Hematopoietic multipotent progenitor cell treated with erythropoietin and hydrocortisone succinate and interleukin-3 and kit ligand, for 17 days (in vitro differentiated cells): Measurements from ENCODE around the gene TAF1C.
"Not testable (repeated sequence)": the region's sequence is repeated elsewhere in the genome, so short reads cannot be mapped to it uniquely, and the experiment has no call there.

Experiments used
- DNase-seq: peaks from one replicate; pipeline ENCODE4 v3.0.0-alpha.2; 2015; ENCODE audit warnings: low spot score

TAF1C gene

DNA sequence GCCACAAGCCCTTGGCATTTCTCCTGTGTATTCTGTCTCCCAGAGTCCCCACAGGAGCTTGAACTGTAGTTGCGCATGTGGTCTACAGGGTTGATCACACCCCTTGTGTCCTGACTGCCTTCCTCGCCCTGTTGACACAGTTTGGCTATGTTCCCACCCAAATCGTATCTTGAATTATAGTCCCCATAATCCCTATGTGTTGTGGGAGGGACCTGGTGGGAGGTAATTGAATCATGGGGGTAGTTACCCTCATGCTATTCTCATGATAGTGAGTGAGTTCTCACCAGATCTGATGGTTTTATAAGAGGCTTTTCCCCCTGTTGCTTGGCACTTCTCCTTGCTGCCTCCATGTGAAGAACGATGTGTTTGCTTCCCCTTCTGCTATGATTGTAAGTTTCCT is 25.3 kb upstream of the TAF1C start:
- DNase-seq, result no peak

DNA sequence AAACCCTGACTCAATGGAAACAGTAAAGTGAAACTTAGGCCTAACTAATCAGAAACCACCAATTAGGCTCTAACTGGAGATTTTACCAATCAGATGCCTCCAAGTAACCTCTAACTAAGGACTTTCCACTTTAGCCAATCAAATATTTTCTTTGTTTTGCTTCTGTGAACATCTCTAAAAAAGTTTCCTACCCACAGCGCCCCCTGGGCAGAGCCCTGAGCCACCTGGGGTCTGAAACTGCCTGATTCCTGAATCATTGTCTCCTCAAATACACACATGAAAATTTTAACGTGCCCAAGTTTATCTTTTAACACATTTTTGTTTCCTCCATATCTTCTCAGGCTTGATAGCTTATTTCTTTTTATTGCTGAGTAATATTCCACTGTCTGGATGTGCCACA is 23.1 kb upstream of the TAF1C start:
- DNase-seq, result no peak

DNA sequence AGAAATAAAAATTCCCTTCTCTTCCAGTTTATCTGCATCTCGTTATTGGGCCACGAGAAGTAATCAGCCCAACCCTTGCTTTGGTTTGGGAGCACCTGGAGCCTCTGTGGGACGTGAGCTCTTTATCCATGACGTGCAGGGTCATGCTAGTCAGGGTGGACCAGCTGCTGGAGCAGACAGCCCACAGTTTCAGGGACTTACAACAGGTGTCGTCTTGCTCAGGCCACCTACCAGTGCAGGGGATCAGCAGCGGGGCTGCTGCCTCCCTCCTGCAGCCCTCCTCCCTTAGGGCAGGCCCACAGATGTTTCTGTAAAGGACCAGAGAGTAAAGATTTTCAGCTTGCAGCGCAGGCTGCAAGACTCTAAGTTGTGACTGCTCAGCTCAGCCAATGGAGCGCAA is 21.0 kb upstream of the TAF1C start:
- DNase-seq, result no peak

DNA sequence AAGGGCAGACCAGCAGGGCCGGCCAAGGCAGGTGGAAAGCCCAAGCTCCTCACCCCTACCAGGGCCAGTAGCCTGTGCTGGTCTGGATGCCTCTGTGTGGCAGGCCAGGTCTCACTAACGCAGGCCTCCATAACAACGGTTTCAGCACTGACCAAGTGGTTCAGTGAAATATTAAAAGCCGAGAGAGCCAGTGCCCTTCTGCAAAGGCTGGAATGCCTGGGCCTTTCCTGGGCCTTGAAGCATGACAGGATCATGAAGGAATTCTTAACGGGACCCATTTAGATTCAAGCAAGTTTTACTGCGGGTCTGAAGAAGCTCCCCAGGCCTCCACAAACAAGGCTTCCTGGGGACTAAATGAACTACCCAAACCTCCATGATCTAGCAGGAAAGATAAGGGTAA is 20.4 kb upstream of the TAF1C start:
- DNase-seq, result no peak

DNA sequence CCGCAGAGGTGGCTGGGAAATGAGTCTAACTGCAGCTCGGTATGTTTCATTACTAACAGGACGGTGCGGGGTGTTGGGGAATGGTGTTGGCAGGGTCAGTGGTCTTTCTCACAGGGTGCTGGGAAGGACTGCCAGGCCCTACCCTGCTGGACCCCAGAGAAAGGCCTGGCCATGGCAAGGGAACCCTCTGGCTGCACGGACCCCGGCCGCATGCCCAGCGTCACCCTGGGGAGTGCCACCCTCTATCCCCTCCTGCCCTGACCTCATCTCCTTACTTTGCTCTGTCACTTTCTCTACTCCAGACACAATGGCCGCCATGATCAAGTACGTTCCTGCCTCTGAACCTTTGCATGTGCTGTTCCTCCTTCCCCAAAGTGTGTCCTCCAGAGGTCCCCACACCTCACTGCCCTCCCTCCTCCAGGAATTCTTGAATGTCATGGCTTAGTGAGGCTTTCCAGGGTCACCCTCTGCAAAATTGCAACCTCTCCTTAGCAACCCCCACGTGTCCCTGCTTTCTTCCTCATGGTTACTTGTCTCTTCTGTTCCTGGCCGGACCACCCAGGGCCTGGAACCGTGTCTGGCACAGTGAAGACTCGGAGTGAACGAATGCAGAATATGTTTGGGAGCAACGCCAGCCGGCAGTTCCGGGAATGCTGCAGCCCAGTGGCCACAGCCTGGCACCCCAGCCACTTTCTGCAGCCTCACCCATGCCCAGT is 19.3 kb upstream of the TAF1C start:
- no peak for DNase-seq

DNA sequence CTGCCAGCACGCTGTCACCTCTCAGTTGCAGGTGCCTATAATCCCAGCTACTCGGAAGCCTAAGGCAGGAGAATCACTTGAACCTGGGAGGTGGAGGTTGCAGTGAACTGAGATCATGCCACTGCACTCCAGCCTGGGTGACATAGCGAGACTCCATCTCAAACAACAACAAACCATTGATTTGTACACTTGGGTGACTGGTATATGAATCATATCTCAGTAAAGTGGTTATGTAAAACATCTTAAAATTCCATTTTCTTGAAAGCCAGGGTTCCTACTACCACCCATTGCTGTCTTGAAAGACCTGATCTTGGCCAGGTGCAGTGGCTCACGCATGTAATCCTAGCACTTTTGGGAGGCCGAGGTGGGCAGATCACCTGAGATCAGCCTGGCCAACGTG is 18.3 kb upstream of the TAF1C start:
- DNase-seq, result not testable (repeated sequence)

DNA sequence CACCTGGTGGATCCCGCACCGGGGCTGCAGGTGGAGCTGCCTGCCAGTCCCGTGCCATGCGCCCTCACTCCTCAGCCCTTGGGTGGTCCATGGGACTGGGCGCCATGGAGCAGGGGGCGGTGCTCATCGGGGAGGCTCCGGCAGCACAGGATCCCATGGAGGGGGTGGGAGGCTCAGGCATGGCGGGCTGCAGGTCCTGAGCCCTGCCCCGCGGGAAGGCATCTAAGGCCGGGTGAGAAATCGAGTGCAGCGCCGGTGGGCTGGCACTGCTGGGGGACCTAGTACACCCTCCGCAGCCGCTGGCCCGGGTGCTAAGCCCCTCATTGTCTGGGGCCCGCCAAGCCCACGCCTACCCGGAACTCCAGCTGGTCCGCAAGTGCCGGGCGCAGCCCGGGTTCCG is 17.7 kb upstream of the TAF1C start:
- not testable (repeated sequence) for DNase-seq

DNA sequence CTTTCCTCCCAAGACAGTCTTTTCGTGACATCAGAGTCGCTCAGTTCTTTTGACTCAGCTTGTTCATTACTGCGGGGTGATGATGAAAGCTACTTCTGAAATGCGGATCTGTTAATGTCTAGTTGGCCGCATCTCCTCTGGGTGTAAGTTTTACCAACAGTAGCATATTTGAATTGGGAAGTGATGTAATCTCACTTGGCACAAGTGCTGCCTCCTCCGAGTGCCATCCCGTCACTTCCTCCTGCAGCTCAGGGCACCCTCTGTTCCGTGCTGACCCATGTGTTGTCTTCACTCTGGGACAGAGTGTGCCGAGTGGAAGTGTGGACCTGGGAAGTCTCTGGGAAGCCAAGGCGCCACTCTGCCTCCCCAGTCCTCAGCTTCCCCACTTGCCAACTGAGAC is 13.0 kb upstream of the TAF1C start:
- no peak for DNase-seq

DNA sequence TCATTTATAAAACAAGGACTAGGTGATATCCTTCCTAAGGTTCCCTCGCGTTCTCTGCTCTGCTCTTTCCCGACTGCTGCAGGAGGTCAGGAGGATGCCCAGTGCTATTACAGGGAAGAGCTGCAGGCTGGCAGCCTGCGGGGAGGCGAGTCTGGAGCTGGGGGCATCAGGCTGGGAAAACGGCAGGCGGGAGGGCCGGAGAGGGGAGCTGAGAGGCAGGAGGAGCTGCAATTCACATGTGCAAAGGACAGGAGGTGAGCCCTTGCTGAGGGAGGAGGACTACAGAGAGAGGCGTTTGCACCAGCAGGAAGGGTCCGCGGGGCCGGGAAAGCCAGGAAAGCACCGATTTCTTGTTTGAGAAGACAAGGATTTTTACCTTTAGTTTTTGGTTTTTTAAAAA is 12.2 kb upstream of the TAF1C start:
- DNase-seq, result no peak

DNA sequence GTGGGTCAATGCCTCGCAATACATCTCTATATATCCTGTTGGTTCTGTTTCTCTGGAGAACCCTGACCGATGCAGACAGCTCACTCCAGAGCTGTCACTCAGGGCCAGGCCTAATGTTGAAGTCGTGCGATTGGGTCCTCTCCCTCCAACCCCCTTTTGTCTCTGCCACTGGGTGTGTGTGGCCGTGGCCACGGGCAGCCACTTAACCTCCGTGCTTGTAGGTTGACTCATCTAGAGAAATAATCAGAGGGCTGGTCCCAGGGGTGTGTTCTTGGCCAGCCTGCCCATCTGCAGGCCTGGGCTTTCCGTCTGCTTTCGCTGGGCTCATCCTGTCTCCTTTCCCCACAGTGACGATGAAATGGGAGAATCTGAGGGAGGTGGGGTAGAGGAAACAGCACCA is 11.5 kb upstream of the TAF1C start:
- no peak for DNase-seq

DNA sequence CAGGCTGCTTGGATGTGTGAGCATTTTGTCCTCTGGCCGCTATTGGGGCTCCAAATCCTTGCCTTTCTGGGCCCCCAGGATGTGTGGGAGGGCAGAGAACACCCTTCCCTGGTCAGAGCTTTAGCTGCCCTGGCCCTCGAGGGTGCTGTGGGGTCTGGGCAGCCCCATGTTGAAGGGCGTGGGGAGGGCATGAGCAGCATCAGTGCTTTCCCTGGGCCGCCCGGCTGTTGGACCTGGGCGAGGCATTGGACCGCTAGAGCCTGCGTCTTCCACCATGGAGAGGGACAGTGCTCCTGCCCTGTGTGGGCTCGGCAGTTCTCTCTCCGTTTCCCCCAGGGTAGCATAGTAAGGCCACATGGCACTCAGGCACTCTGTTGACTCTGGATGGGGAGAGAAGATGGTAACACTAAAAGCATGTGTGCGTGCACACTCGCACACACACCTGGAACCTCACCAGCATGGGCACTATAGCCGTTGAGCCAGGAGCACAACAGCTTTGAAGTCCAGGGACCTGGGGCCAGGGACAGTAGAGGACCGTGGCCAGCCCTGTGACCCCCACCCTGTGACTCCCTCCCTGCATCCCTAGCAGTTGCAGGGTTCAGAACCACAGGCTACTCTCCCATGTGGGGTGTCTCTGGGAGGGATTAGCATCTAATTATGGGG is 10.7 kb upstream of the TAF1C start:
- DNase-seq, result no peak

DNA sequence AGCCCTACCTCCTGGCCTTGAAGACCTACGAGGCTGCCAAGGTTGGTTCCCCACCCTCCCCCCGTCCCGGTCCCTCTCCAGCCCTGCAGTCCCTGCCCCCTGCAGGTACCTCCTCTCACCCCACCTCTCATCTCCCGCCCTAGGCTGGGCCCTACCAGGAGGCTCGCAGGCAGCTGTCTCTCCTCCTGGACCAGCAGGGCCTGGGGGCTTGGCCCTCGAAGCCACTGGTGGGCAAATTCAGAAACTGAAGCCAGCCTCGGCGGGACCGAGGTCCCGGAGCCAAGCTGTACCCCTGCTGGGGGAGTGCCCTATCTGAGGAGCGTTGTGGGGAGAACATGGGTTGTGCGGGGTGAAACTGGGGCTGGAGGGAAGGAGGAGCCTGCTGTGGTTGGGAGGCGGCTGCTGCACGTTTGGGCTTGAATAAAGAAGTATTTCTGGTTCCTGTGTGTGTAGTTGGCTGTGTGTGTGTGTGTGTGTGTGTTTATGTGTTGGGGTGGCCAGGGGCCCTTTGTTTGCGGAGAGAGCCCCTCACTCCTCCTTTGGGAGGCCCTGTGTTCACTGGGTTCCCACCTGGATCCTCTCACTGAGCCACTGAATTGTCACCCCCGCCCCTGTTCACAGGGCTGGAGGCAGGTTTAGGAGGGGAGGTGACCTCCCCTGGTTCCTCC is 10.0 kb upstream of the TAF1C start:
- DNase-seq, result no peak

DNA sequence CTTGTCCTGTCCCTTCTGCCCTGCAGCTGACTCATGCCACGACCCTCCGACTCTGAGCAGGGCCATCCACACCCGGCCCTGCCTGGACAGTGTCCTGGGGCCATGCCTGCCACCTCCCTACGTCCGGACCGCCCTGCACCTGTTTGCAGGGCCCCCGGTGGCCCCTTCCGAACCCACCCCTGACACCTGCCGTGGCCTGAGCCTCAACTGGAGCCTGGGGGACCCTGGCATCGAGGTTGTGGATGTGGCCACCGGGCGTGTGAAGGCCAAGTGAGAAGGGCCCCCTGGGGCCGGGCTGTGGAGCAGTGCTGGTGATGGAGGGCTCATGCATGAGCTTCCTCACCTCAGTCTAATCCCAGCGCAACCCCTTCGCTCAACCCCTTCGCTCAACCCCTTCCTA is 9.2 kb upstream of the TAF1C start:
- no peak for DNase-seq

DNA sequence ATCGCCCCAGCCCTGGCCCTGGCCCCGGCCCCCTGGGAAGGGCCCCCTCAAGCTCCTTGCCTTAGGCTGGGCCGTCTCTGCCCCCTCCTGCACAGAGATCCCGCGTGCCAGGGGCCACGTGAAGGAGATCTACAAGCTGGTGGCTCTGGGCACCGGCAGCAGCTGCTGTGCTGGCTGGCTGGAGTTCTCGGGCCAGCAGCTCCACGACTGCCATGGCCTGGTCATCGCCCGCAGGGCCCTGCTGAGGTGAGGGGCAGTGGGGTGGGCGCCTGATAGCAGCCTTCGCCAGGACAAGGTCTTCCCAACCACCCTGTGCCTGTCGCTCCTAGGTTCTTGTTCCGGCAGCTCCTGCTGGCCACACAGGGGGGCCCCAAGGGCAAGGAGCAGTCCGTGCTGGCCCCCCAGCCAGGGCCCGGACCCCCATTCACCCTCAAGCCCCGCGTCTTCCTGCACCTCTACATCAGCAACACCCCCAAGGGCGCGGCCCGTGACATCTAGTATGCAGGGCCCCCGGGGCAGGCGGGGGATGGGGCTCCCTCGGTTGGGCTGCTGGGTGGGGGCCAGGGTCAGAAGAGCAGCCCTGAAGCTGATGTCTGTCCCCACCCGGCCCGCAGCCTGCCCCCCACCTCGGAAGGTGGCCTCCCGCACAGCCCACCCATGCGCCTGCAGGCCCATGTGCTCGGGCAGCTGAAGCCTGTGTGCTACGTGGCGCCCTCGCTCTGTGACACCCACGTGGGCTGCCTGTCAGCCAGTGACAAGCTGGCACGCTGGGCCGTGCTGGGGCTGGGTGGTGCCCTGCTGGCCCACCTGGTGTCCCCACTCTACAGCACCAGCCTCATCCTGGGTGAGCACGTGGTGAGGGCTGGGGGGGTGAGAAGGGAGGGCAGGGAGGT is 8.6 kb upstream of the TAF1C start:
- no peak for DNase-seq

DNA sequence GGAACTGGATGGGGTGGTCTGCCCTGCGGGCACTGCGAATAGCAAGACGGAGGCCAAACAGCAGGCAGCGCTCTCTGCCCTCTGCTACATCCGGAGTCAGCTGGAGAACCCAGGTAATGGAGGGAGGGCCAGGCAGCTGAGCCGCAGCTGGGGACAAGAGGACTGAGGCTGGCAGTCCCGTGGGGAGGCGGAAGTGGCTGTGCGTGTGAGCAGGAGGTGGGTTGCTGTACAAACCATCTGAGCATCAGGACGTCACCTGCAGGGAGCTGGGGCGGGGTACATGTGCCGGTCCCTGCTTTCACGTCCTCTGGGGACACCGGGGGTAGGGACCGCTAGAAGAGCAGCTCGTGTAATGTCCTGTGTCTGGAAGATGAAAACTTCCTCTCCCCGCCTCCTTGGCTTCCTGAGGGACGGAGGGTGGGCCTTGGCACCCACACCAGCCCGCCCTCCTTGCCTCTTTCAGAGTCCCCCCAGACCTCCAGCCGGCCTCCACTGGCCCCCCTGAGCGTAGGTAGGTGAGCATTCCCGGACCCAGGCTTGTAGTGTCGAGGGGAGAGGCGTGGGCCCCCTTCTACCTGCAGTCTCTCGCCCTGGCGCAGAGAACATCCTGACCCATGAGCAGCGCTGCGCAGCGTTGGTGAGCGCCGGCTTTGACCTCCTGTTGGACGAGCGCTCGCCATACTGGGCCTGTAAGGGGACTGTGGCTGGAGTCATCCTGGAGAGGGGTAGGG is 7.8 kb upstream of the TAF1C start:
- no peak for DNase-seq

DNA sequence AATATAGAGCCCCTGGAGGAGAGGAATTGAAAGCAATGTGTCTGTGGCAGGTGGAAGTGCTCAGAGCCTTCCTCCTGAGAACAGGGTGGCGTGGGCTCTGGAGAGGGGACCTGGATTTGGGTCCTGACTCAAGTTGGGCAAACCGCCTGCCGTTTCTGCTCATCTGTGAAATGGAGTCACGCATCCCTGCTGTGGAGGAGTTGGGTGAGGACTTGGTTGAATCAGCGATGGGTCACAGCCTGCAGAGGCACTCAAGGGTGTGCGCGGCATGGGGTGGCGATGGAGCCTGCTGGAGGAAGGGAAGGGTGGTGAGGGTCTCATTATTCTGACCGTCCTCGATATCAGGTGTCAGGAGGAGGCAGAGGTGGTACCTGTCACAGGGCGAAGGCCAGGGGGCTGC is 7.2 kb upstream of the TAF1C start:
- DNase-seq, result no peak

DNA sequence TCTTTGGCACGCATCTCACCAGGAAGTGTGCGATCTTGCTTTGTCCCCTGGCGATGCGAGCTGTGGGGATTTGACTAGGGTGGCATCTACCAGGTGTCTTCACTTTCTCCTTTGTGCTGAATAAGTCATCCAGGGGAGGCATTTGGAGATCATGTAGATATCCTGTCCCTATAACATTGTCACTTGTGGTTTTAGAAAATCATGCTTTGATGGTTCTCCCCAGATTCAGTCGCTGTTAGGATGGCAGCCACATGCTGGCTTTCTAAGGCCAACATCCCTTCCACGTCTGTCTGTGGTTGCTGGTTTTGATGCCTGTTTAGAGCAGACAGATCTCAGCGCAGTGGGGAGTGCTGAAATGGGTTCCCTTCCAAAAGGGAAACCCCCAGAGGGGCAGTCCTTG is 6.6 kb upstream of the TAF1C start:
- no peak for DNase-seq

DNA sequence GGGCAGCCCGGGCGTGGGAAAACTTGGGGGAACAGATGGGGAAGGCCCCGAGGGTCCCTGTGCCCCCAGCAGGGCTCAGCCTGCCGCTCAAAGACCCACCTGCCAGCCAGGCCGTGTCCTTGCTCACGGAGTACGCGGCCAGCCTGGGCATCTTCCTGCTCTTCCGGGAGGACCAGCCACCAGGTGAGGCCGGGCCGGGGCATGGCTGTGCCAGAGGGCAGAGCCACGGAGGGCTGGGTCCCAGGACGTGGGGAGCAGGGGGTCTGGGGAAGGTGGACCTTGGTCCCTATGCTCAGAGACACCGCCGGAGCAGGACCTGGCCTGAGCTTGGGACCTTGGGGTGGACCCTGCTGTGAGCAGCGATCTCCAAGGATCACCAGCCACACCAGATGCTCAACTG is 4.6 kb upstream of the TAF1C start:
- DNase-seq, result no peak

DNA sequence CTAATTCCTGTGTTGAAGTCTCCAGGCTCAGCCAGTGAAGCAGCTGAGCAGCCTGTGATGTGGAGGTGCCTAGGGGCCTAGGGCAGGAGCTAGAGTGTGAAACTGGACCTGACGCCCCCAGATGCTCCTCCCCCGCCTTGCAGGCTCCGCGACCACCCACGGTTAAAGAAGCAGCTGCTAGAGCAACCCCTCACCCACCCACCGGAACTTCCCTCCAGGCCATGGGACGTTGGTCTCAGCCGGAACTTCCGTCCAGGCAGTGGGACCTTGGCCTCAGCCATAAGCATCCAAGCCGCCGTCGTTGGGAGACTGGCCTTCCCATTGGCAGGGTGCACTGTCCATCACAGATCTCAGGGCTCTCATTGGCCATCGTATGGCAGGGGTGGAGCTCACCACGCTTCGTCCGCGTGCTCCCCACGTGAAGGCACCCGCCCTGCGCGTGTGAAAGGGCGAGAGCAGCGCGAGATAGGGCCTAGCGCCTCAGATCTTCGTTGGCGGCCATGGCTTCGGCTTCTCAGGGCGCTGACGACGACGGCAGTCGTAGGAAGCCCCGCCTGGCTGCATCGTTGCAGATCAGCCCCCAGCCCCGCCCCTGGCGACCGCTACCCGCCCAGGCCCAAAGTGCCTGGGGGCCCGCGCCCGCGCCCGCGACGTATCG is 4.0 kb upstream of the TAF1C start, which contains the start of gene ADAD2:
TSS of gene ADAD2 (plus strand) at position 427 of the 658 bp plus-strand sequence. CDS start at position 501, 74 bp downstream.
- no peak for DNase-seq

DNA sequence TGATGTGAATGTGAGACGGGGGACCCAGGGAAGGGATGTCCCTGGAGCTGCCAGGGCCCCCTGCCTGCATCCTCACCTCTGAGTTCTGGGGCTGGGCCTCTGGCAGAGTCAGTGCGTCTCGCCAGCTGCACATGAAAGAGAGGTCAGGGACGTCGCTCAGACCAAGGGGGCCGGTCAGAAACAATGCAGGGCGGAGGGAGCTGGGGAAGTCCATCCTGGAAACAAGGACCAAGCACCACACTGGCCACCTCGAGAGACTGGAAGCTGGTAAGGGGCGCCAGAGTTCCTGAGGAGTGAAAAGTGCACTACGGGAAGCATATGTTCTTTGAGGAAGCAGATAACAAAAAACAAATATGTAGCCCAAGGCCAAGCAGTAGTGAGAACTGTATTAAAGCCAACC is 2.1 kb downstream of the TAF1C start:
- no peak for DNase-seq

DNA sequence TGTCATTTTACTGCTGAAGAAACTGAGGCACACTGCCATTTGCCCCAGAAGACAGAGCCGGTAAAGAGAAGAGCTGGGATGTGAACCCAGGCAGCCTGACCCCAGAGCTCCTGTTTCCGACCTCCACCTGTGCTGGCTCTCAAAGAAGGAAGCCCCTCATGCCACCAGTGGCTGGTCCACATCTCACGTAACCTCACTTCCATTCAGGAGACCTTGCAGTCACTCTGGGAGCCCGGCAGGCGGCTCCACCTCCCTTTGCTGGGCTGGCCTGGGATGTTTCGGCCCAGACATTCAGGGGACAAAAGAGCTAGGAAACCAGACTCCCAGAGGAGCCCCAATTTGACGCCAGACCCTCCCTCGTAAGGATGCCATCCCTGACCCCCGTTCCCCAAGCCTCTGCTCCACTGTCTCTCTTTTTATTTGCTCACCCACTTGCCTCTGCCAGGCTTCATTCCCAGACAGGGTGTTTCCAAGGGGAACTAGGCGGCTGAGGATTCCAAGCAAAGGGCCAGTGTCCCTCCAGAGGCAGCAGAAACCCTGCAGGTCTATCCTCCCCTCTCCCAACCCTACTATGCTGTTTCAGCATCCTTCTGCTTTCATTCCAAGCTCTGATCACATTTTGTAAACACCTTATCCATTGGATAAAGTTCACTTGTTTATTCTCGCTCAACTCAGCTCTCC is 2.8 kb downstream of the TAF1C start:
- no peak for DNase-seq
